Forelimb muscle (tissue), 1 donor: ENCODE measurements around the gene SMIM32. TPM values are rescaled to one million over a fixed set of nuclear protein-coding genes. Genes with fewer than 3 reads are reported as not detected.

Experiments
- DNase-seq: peaks from one replicate; pipeline ENCODE4 v3.0.0-alpha.2; 2013; ENCODE audit warnings: low read depth
- polyA plus RNA-seq: library from polyadenylated mRNA; unstranded; fragments of 120-200 nt; gene quantifications from one replicate; pipeline ENCODE4 v1.2.1, GENCODE V29; 2013; ENCODE audit not compliant: insufficient read length

Gene SMIM32
- polyA plus RNA-seq, 1 donor, result not detected

DNA sequence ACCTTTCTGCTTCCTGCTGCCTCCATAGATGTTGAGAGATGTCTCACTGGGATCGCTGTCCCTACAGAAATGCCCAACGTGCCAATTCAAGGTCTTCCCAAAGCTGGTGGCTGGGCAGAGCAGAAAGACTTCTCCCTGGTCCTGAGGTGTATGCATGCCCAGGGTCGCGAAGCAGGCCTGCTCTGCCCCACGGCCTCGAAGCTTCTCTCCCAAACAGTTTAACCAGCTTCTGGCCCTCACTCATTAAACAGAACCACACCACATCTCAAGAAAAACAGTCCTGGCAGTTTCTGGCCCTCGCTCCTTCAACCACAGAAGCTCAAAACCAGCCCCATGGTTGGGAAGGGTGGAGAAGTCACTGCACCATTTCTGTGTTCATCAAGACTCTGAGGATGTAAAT, 14.7 kb upstream of the SMIM32 start:
- no peak for DNase-seq

DNA sequence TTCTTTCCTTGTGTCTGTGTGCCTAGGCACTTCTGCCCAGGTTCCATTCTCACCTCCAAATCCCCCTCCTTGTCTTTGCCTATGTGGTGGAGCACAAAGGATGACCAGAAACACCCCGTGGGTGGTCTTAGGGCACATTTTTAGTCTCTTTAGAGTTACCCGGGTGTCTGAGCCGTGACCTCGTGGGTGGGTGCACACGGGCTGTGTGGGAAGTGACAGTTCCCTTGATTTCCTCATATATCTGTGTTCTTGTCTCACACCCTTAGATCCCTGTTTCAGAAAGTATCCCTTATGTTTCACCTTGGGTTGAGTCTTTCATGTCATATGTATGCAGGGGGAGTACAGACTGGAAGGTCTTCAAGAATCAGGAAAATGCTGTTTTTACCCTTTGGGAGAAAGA, 13.4 kb upstream of the SMIM32 start:
- no peak for DNase-seq

DNA sequence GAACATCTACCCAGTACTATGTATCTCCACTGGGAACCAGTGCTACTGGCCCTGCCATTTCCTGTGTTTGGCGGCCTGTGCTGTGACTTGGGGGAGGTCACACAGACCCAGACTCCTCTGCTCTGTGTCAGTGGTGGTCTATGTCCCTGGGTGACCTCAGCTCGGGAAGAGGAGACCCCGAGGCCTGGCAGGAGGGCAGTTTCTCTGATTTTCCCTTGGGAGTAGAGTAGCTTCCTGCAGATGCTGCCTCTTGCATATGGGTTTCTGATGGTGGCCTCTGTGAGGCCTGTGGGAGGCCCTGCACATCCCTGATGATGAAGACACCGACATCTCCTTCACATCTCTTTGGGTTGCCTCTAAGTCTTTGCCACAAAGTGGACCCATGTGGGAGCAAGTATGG, 13.0 kb upstream of the SMIM32 start:
- DNase-seq, result no peak

DNA sequence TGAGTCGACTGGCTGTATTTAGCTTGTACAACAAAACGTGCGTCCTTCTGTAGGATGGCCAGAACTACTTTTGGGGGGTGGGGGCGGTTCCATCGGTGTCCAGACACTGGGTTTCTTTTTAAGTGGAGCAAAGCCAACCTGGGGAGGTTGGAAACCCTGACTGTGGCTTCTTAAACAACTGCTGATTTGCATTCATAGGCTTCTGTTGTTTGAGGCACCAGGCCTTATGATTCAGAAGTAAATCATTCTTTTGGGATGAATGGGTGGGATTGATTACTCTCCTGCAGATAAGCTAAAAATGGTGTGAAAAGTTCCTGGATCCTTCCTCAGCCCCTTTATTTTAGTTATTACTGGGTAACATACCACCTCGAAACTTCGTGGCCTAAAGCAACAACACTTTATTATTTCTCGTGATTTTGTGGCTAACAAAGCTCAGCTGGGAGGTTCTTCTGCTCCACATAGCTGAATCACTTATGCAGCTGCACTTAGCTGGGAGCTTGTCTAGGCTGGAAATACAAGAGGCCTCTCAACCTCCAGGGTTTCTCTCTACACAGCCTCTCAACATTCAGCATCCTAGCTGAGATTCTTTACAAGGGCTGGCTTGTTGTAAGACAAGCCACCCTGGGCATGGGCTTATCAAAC, 12.2 kb upstream of the SMIM32 start:
- DNase-seq, result no peak

DNA sequence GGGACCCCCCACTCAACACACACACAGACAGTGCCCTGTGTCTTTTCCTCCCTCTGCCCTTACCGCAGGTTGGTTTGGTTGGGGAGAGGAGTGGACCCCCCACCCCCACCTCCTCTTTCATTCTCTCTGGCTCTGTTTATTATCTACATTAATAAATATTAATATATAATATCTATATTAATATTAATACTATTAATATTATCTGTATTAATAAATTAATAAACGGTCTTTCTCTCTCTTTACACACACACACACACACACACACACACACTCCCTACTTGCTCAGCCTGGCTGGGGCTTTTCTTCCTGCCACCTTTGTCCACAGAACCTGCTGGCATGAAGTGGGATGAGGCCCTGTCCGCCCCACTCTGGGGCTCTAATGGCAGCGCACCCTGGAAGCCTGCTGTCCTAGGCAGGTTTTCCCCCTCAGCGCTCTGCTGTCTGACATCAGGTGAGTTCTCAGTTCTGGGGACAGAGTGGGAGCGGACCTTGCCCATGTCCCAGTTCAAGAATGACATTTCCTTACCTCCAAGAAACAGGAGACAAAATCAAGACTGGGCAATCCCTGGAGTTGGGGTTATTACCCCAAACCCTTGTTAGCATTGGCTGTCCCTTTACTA, 10.5 kb upstream of the SMIM32 start:
- DNase-seq, result no peak

DNA sequence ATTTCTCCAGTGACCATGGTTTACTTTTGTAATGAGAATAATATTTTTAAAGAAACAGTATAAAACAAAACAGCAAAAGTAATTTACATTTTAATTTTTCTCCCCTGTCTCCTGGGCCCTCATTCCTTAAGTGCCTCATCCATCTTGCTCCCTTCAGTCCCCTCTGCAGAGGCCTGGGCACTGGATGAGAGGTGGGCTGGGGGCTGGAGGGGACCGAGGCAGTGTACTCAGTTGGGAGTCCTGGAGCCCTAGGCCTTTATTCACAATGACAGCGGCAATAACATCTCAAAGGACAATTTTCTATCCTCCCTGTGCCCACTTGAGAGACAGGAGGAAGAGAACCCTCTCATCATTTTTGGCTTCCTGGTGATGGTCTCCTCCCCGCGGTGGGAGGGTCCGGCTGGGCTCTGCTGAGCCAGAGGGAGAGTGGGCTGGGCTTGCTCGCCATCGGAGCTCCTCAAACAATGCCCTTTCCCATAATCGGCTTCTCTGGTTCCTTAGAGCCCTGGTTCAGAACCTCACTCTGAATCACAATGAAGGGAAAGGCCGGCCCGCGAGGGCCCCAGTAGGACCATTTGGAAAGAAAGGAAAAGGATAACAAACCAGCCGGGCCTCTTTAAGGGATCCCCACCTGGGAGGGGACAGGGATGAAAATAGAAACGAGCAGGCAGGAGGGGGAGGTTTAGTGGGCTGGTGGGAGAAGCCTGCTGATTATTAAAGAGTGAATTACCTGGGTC, 9.7 kb upstream of the SMIM32 start:
- no peak for DNase-seq

DNA sequence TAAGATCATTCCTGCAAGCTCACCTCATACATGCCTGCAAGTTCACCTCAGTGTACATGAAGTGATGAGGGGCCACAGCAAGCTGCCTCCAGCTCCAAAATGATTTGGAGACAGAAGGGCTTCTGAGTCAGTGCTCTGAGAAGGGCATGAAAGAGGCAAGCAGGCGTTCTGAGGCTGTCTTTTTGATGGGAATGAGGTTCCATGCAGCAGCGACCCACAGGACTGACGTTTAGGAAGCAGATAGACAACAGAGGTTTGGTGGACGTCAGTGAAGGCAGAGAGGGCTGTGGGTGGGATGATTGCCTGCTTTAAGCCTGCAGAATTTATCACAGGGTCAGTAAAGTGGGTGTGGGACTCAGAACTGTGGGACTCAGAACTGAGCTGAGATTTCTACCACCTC, 8.9 kb upstream of the SMIM32 start:
- no peak for DNase-seq

DNA sequence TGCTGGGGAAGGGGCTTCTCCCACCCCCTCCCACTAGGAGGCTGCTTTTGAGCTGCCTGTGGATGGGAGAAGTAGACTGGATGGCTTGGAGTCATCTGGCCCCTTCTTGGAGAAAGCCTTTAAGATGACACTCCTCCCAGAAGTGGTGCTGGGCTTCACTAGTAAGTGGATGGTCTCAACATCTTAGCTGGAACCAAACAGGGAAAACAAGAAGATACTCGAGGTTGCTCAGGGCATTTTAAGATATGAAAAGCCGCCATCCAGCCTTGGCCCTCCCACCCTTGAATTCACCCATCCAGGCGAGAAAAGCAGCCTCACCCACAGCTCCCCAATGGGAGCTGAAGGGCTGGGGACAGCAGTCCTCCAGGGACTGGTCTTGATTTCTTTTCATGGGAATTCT, 7.8 kb upstream of the SMIM32 start:
- no peak for DNase-seq

DNA sequence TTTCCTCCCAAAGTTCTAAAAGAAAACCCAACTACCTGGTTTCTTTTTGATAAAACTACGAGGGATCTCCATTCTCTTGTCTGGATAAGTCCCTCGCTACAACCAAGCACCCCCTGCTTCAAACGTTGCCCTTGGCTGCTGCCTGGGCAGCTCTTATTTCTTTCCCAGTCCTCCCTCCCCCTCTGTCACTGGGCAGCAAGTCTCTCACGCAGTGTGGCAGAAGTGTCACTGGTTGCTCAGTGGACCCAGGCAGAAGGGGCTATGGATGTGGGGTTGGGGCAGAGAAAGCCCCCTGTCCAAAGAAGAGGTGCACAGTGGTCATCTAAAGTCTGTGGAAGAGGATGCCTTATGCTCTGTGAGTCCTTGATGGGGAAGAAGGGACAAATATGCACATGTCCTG, 7.2 kb upstream of the SMIM32 start:
- no peak for DNase-seq

DNA sequence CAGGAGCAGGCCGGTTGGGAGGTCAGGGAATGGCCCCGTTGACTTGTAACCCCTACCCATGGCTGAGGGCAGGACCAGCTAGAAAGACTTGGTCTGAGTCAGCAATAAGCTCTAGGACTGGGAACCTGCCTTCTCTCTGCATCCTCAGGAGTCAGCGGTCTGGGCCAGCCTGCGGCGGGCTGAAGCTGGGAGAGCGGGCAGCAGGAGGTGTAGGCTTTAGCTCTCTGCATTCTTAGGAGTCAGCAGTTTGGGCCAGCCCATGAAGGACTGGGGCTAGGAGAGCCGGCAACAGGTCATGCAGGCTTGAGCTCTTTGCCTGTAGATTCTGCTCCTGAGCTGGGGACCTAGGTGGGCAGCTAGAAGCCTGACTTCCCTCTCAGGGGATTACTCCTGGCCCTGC, 6.4 kb upstream of the SMIM32 start:
- DNase-seq, result no peak

DNA sequence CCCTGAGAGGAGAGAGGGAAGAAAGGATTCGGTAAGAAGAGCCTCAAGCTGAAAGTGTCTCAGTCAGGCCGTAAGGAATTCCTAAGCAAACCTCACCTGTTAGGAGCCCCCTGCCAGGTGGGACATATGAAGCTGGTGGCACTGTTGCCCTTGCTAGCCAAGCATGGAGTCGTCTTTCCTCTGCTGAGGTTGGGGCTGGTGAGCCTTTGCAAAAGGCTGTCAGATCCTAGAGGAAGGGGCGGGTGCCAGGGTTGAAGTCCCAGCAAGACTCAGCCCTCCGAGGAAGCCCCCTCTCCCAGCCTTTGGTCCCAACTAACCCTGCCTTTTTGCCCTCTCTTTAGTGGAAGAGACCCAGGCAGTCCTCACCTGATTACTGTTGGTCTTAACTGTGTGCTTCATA, 5.5 kb upstream of the SMIM32 start:
- DNase-seq, result no peak

DNA sequence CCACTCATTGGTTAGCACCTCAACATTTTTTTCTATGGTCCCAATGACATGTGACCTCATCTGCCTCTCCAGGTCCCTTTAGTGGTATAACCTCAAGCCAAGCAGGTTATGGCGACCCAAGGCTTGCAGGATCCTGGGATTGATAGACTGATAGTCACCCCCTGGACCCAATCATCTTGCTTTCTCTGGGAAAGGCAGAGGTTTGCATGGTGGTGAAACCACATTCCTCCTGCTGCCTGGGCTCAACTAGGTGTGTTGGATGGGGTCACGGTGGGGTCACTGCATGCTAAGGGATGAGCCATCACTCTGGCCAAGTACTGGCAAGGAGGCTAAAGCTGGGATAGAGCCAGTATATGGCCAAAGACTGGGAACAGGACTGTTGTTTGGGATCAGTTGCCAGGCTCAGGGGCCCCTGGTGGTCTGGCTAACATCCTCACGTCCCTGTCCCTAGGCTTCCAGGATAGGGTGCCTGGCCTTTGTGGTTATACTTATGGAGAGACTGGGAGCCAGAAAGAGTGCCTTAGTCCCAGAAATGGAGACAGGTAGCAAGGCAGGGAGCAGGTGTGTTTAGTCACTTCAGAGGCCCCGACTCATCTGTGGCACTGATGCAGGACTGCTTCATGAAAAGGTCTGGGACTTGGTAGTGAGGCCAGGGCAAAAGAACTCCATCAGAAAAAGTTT, 4.6 kb upstream of the SMIM32 start:
- DNase-seq, result no peak

DNA sequence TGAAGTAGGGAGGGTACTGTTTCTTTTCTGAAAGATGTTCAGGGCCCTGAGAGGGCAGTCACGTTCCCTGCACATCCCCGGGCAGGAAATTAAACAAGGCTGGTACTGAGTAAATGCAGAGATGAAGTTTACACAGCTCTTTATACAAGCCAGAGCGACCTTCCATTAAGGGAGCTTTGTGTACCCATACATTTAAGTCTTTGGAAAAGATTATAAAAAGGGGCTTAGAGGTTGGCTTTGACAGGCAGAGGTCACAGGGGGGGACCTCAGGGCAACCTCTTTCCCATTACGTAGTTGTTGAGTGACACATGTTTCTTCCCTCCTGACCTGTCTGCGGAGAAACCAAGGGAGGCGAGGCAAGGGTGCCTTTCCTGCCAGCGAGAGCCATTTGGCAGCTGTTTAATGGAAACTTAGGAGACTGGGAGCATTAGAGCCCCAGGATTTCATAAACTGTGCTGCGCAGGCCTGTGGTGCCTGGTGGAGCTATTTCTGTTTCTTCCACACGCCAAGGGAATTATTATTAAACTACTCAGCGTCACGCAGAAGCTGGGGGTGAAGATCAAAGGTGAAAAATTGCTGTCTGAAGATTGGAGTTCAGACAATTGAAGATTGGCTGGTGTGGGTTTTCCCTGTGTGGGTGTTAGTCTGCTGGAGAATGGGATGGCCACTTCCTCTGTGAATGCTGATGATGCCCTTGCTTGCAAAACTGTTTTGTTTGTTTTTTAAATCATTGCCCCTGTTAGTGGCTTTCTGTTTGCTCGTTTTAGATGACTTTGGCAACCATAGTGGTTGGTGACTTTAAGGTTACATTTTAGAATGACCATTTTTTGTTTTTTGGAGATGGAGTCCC, 3.2 kb upstream of the SMIM32 start:
- no peak for DNase-seq

DNA sequence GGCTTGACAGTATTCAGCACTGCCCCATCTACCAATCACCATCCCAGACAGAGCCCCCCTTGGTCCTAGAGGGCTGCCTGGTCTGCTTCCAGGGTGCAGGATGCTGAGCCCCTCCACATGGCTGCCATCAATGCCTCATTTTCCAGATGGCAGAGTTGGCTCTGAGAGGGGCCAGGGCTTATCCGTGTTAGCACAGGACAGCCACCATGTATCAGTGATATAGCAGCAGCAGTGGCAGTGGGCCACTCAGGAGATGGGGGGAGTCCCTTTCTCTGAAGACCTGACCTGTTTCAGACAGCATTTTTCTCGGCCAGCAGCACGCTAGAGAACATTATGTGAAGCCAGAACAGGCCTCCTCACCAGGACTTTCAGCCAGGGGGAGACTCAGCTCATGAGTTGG, 1.6 kb upstream of the SMIM32 start:
- DNase-seq, result no peak

DNA sequence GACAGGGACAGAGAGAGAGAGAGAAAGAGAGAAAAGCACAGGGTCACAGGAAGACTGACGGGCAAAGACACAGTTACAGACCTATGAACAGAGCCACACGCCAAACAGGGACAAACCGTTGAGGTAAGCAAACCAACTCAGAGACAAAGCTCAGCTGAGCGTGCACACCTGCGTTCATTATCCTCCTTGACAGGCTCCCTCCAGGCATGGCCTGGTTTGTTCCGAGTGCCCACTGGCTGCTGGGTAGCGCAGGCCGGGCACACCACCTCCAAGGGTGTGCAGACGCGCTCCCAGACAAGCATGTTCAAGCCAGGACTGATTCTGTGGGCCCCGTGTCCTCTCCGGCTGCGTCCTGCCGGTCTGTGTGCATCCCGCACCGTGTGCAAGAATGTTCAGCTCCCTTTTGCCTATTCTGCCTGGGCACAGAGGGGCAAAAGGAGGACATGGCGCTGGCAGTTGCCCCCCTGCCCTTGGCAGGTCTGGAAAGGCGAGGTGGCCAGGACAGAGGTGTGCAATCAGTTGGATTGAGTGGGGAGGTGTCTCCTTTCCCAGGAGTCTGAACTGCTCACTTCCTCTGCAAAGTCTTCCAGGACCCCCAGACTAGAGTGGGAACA, 467 bp upstream of the SMIM32 start:
- DNase-seq, result no peak

DNA sequence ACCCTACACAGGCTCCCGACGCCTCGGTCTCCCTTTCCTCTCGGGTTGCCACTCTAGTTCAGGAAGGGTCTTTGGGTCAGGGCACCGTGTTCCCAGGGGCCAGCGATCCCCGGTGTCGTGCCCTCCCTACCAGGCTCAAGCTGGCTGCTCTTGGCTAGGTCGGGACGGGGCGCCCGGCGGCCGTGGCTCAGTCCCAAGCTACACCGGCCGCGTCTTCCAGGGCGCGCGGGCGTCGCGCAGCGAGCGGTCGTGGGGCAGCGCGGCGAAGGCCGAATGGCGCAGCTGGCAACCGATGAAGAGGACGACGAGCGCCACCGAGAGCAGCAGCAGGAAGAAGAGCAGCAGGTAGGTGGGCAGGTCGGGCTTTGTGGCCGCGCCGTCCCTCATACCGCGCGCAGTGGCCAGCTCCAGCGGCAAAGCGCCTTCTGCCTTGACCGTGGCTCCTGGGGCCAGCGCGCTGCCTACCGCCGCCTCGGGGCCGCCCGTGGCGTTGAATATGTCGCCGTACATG, 892 bp downstream of the SMIM32 start:
- DNase-seq, result no peak

DNA sequence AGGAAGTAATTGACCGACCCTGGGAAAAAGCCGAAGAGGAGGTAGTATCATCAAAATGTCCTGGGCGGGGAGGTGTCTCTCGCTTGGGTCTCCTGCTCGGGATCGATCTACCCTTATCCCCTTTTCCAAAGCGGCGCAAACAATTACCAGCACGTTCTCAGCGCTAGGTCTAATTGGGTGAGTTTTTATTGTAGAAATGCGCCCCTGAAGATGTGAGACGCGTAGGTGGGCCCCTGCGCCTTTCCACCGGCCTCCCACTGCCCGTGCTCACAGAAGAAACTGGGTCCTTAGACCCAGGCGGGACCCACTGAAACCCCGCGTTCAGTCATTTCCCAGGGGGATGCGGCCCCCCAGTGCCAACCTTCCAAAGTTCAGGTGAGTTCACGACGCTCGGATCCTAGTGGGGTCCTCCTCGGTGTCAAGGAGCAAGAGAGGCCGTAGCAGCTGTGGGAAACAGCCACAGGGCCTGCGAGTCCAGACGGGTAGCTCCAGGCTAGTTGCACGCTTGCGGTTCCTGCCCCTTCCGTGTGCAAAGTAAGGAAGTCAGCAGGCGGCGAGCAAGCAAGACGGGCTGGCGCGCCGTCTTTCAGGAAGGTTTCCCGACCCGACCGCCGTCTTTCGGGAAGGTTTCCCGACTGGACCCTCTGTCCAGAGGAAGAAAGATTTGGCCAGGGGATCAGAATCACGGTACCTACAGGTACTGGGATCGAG, 1.5 kb downstream of the SMIM32 start:
- DNase-seq, result no peak

DNA sequence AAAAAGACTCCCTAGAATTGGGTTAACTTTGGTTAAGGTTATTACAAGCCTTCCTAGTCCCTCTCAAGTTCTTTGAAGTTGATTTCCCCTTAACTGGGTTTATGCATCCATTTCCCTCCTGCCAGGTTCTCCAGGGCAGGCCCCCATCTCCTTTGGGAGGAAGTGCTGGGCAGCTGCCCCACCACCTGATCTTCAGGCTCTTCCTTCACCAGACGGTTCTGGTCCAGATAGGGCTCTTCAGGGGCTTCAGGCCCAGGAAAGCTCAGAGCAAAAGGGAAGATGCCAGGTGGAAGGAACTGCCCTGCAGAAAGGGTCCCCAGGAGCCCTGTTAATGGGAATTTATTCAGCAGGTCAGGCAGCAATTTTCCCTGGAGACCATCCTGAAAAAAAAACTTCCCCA, 2.1 kb downstream of the SMIM32 start:
- DNase-seq, result no peak

DNA sequence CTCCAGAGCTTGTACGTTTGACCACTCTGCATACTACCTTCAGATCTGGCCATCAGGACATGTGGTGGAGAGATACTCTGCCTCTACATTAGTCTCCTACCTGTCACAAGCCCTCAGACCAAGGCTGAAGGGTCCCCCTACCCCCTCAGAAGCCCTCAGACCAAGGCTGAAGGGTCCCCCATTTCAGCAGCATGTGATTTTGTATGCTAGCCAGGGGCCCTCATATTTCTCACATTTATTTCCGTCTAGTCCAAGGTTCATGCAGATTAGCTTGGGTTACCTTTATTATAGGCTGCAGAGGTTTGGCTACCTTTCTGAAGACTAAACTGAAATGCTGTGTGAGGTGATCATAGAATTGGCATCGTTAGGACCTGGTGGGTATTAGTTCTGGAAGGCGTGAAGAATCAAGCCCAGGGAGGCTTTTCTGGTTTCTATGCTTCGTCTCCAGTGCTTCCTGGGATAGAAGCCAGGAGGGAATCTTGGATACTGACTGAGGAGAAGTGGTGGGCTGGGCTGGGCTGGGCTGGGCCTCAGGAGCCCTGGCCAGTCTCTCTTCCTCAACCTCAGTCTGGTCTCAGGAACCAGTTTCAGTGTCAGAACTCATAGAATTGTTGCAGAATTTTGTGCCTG, 2.8 kb downstream of the SMIM32 start:
- no peak for DNase-seq

DNA sequence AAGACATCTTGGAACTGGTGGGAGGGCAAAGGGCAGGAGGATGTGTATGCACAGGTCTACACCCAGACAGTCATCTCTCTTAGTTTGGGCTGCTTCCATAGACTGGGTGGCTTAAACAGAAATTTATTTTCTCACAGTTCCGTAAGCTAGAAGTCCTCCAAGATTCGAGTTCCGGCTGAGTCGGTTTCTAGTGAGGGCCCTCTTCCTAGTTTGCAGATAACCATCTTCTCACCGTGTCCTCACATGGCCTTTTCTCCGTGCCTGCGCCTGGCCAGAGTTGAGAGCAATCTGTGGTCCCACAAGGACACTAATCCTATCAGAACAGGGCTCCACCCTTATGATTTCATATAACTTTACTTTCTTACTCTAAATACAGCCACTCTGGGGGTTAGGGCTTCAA, 4.1 kb downstream of the SMIM32 start:
- DNase-seq, result no peak
